ENCODE results near the gene EGLN3.

GRCh38 chr14:33938131-33938949 lies 12.5 kb downstream of the EGLN3 start:
- TF ChIP-seq CTCF (IDR thresholded peaks at IDR 0.05) (no peak), POLR2A (IDR thresholded peaks at IDR 0.05) (no peak)
